ENCODE data around the gene MEAK7.

The MEAK7 gene

GRCh38 chr16:84461413-84462295 is 42.8 kb downstream of the MEAK7 start:
- Histone ChIP-seq H3K36me3 (ENCODE audit: control insufficient read depth, insufficient read depth, low read length) (no peaks in the 10 kb centered on the region), H3K4me3 (replicated peaks; ENCODE audit: low read depth, low read length) (no peak overlapping the region), H3K27me3 (replicated peaks; ENCODE audit: control insufficient read depth, insufficient read depth, low read length) (no peaks in the 10 kb centered on the region)
- no peak for DNase-seq (ENCODE audit: extremely low read depth, insufficient read length)
- TF ChIP-seq CTCF (IDR thresholded peaks at IDR 0.05; ENCODE audit: insufficient read depth, low read length, poor library complexity, severe bottlenecking), result no peak

- Histone ChIP-seq H3K36me3 (ENCODE audit: control insufficient read depth, insufficient read depth, low read length) (no peaks in the 10 kb centered on the region), H3K27me3 (replicated peaks; ENCODE audit: control insufficient read depth, insufficient read depth, low read length) (no peaks in the 10 kb centered on the region), H3K4me3 (replicated peaks; ENCODE audit: low read depth, low read length) (no peak overlapping the region)
- DNase-seq (ENCODE audit: extremely low read depth, insufficient read length), result no peak
- no peak for TF ChIP-seq CTCF (IDR thresholded peaks at IDR 0.05; ENCODE audit: insufficient read depth, low read length, poor library complexity, severe bottlenecking)
These were observed 43.4 kb downstream of the MEAK7 start for GRCh38 chr16:84461029-84461412.

DNA sequence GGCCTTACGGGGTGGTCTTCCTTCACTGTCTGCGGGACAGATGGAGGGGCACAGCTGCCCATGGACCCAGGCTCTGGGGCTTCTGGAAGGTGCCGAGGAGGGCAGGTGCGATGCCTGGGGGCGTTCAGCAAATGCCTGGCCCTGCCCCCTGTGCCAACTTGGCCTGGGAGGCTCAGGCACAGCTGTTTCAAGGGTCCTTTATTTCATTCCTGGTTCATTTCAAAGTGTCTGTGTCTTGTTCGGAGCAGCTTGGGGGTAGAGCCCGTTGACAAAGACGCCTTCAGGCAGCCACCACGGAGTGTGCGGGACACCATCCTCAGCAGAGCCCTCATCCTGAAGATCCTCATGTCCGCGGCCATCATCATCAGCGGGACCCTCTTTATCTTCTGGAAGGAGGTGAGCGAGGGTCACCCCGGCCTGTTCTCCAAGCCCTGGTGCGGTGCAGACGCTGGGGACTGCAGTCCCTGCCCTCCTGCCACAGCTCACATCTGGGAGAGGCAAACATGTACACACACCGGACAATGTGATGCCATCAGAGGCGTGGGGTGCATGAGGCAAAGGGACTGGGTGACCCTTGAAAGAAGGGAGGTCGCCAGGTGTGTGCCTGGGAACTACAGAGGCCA is 43.9 kb downstream of the MEAK7 start:
- no peak for TF ChIP-seq CTCF (IDR thresholded peaks at IDR 0.05; ENCODE audit: insufficient read depth, low read length, poor library complexity, severe bottlenecking)
- Histone ChIP-seq H3K4me3 (replicated peaks; ENCODE audit: low read depth, low read length) (no peak overlapping the region), H3K27me3 (replicated peaks; ENCODE audit: control insufficient read depth, insufficient read depth, low read length) (no peaks in the 10 kb centered on the region), H3K36me3 (ENCODE audit: control insufficient read depth, insufficient read depth, low read length) (no peaks in the 10 kb centered on the region)
- DNase-seq (ENCODE audit: extremely low read depth, insufficient read length), result no peak

DNA sequence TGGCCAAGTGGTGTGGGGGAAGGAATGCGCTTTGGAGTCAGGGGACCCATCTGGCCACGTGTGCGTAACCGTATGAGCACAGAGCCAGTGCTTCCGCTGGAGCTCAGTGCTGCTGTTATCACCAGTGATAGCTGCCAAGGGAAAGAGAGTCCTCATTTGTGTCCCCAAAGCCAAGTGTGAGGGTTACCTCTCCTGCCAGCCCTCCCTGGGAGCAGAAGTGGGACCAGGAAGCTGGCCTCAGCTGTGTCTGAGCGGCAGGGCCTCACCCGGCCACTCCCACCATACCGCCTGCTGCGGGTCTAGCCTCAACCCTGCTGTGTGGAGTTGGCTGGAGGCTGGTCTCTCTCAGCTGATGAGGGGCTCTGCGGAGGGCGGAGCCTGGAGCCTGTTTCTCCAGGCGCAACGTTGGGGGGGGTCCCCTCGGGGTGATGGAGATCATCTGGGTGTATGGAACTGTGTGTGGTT is 44.5 kb downstream of the MEAK7 start:
- DNase-seq (ENCODE audit: extremely low read depth, insufficient read length), result no peak

GRCh38 chr16:84459533-84459894 is 44.9 kb downstream of the MEAK7 start:
- H3K27me3 ChIP-seq (replicated peaks; ENCODE audit: control insufficient read depth, insufficient read depth, low read length), result no peaks in the 10 kb centered on the region
- H3K4me3 ChIP-seq (replicated peaks; ENCODE audit: low read depth, low read length), result no peak overlapping the region
- H3K36me3 ChIP-seq (ENCODE audit: control insufficient read depth, insufficient read depth, low read length), result no peaks in the 10 kb centered on the region
- TF ChIP-seq CTCF (IDR thresholded peaks at IDR 0.05; ENCODE audit: insufficient read depth, low read length, poor library complexity, severe bottlenecking), result no peak
- no peak for DNase-seq (ENCODE audit: extremely low read depth, insufficient read length)

More for the DNA sequence above, 44.5 kb downstream of the MEAK7 start:
- TF ChIP-seq CTCF (IDR thresholded peaks at IDR 0.05; ENCODE audit: insufficient read depth, low read length, poor library complexity, severe bottlenecking), result no peak
- no peaks in the 10 kb centered on the region for H3K36me3 ChIP-seq (ENCODE audit: control insufficient read depth, insufficient read depth, low read length)
- H3K4me3 ChIP-seq (replicated peaks; ENCODE audit: low read depth, low read length), result no peak overlapping the region
- H3K27me3 ChIP-seq (replicated peaks; ENCODE audit: control insufficient read depth, insufficient read depth, low read length), result no peaks in the 10 kb centered on the region
